Stimulated activated naive CD4-positive, alpha-beta T cell (primary cell): ENCODE measurements around the gene CCDC57.

Experiments used
- DNase-seq, 6 experiments: peaks; one replicate each; lab custom pipeline; 2025; lab: John Stamatoyannopoulos, UW

The CCDC57 gene

GRCh38 chr17:82121660-82122629 is 90.7 kb downstream of the CCDC57 start:
- DNase-seq = no peak

- DNase-seq = no peak
Measured at GRCh38 chr17:82121246-82121645, 91.4 kb downstream of the CCDC57 start.

DNA sequence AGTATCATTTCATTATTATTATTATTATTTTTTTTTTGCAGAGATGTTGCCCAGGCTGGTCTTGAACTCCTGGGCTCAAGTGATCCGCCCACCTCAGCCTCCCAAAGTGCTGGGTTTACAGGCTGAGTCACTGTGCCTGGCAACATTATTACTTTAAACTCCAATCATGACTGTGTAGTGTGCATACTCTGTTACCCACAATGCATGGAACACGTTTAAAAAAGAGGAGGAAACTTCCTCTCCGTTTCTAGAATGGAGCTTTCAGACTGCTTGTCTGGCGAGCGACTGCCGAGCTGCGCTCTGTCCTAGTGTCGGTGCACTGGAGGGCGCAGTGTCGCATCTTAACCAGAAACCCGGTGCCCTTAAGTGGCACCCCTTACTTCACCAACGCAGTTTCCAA is 92.5 kb downstream of the CCDC57 start:
- peak; percentile 26 to 76 (median 64) for DNase-seq

DNA sequence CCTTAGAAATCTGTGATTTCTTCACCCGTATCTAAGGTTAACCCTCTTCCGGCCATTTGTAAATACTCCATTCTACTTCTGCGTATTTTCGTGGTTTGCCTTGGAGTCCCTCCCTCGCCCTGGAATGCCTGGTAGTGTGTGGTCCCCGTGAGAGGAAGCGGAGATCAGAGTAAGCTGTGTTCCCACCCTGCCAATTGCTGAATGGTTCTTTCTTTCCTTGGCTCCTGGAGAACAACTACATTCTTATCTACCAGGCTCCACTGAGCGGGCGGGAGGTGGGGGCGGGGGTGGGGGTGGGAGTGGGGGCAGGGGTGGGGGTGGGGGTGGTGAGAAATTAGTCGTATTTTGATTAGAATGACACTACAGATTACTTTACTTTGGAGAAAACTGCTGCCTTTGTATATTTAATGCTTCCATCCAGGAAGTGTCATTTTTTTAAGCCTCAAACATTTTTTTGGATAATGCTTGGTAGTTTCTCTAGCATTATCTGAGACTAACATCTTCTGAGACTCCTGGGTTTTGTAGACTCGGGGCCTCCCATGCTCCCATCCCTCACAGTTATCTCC is 93.7 kb downstream of the CCDC57 start:
- DNase-seq = no peak

- no peak for DNase-seq
Measured at GRCh38 chr17:82118168-82118814, 94.4 kb downstream of the CCDC57 start.

- DNase-seq = no peak
Measured at GRCh38 chr17:82117139-82118090, 95.2 kb downstream of the CCDC57 start.

- DNase-seq = no peak
Measured at GRCh38 chr17:82116246-82116645, 96.4 kb downstream of the CCDC57 start.

DNA sequence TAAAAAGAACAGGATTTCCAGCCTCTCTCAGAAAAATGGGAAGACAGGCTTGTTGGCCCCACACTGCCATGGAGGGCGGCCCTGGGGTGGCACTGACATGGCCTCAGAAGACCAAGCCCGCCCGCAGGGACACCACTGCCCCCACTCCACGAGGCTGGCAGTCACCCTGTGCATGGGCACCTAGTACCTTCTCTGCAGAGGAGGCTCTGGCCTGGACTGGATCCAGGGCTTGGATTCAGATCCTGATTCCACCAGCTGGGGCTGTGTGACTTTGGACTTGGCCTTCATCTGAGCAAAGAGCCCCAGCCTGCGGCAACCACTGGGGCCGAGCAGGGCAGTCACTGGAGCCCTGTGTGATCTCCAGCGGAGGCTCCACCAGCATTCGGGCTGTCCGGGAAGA is 97.8 kb downstream of the CCDC57 start:
- no peak for DNase-seq

- DNase-seq = no peak
Measured at GRCh38 chr17:82114447-82114846, 98.2 kb downstream of the CCDC57 start.

GRCh38 chr17:82113941-82114340 is 98.7 kb downstream of the CCDC57 start:
- DNase-seq = no peak

DNA sequence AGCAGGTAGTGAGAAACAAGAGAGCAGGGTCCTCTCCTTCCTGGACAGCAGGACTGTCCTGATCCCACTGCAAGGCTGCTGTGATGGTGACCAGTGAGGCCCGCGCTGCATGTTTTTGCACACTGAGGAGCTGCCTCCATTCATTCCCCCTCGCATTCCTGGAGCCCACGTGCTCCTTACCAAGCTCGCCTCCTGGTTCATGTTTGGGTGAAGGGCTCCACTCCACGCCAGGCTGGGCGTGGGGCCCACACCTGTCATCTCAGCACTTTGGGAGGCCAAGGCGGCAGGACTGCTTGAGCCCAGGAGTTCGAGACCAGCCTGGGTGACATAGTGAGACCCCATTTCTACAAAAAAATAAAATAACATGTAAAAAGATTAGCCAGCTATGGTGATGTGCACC is 99.2 kb downstream of the CCDC57 start:
- no peak for DNase-seq

- no peak for DNase-seq
Measured at GRCh38 chr17:82112914-82113311, 99.7 kb downstream of the CCDC57 start.

GRCh38 chr17:82112181-82112913 is 100.3 kb downstream of the CCDC57 start:
- no peak for DNase-seq

DNA sequence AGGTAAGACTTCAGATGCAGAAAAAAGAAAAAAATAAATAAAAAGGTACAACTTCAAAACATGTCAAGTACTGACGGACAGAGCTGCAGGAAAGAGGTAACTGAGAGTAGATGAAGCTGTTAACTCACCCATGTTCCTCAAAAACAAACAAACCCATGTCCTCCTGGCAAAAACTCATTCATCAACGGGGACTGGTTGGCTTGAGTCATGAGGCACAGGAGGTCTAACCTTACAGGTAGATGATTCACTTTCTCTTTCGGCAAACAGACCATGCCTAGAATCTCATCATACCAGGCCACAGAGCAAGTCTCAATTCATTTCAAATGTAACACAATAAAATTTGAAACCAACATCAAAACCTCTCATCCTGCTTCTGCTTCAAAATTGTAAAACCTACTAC is 102.3 kb downstream of the CCDC57 start:
- no peak for DNase-seq

GRCh38 chr17:82108961-82109475 is 103.6 kb downstream of the CCDC57 start:
- no peak for DNase-seq

DNA sequence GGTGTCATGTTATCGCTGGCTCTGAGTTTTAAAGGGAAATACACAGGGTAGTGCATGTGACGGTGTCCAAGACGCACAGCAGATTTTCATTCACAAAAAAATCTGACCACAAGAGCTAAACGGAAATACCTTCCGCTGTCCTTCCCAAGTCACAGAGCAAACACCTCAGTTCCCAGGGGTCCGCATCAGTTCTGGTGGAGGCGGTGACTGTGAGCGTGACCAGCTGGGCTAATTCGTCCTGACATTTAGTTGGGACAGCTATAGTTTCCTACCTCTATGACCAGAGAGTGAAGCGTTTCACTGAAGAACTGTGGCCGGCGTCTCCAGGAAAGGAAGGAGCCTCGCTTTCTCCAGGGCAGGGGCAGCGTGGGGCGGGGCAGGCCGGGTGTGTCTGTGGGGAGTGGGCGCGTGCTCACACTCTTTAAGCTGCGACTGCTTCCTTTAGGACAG is 104.1 kb downstream of the CCDC57 start:
- DNase-seq = no peak

GRCh38 chr17:82108038-82108437 is 104.6 kb downstream of the CCDC57 start:
- DNase-seq = no peak

DNA sequence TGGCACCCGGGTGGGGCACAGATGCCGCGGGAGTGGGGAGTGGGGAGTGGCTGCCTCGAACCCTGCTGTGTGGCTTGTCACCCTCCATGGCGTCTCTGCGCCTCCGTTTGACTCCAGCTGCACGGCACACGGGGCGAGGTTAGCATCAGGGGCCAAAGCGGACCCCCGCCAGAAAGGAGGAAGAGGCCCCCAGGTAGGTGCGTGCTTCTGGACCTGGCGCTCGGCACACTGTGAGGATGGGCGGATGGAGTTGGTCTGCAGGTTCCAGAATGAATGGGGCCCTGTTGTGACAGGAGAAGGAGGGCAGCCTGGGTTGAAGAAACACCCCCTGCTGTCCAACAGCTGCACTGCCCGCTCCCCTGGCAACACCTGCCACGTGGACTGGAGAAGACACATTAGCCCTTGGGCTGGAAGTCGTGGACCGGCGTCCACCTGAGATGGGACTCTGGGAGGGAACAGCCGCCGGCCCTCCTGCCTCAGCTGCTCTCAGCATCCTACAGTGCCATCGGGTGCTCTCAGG is 105.2 kb downstream of the CCDC57 start:
- no peak for DNase-seq

DNA sequence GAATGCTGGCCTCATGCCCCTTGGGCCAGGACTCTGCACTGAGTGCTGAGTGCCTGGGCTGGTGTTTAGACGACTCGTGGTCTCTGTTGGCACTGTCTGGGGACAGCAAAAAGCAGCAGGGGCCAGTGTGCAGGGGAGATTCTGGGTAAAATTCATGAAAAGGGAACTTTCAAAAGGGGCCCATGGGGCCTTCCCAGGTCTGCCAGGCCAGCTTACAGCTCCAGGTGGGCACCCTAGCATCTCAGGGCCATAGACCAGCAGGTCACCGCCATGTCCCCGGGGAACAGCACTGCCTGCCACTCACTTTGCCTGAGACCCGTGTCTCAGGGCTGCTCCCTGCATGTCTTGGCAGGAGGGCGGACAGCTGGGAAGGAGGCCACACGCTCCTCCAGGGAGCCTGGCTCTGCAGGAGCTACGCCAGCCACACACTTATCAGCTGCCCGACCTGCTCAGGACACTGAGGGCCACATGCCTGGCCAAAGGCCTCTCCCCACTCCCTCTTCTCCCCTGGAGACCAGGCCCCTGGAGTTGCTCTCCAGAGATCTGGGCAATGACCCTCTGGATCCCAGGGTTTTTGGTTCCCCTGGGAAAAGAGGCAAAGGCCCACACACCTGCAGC is 105.8 kb downstream of the CCDC57 start:
- no peak for DNase-seq
